Fibroblast of lung (primary cell): ENCODE measurements around the gene SLC38A6.

Source experiments
- EZH2 ChIP-seq: IDR thresholded peaks from 2 replicates; pipeline ENCODE4 v1.5.1; 2012; ENCODE audit warnings: low read length, control low read depth, mild to moderate bottlenecking; ENCODE audit errors: missing control alignments
- TF ChIP-seq, protein P1 (sequence below), 2 donors: IDR thresholded peaks in 1 of 2; conservative IDR thresholded peaks in 1 of 2; 1 replicate in 1 of 2; 2 replicates in 1 of 2; pipeline ENCODE4 v1.5.1; 2011 to 2012; ENCODE audit warnings: low read length in 2 of 2, control low read depth in 1 of 2, inconsistent platforms in 1 of 2, low read depth in 1 of 2, mild to moderate bottlenecking in 1 of 2

DNA sequence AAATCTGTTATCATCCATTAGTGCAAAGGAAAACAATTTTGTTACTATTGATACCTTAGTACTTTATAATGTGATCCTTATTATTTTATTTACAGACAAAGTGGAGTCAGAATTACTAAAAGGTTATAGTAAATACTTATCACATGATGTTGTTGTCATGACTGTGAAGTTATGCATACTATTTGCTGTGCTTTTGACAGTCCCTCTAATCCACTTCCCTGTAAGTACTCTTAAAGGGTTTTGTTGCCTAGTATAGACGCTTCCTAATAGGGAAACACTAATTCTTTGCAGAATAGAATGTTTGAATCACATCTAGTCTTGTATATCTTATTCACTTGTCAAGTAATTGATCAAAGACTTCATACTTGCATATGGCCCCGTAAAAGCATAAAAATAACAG lies 69.4 kb downstream of the SLC38A6 start:
- TF ChIP-seq EZH2: no peak
- TF ChIP-seq, protein P1, sequence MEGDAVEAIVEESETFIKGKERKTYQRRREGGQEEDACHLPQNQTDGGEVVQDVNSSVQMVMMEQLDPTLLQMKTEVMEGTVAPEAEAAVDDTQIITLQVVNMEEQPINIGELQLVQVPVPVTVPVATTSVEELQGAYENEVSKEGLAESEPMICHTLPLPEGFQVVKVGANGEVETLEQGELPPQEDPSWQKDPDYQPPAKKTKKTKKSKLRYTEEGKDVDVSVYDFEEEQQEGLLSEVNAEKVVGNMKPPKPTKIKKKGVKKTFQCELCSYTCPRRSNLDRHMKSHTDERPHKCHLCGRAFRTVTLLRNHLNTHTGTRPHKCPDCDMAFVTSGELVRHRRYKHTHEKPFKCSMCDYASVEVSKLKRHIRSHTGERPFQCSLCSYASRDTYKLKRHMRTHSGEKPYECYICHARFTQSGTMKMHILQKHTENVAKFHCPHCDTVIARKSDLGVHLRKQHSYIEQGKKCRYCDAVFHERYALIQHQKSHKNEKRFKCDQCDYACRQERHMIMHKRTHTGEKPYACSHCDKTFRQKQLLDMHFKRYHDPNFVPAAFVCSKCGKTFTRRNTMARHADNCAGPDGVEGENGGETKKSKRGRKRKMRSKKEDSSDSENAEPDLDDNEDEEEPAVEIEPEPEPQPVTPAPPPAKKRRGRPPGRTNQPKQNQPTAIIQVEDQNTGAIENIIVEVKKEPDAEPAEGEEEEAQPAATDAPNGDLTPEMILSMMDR (conservative IDR thresholded peaks at IDR 0.05 in 1 of 2, IDR thresholded peaks at IDR 0.05 in 1 of 2; ENCODE audit: low read depth in 1 of 2, low read length in 2 of 2): no peak
